Astrocyte (in vitro differentiated cells and primary cell): ENCODE measurements around the gene FSIP1. TPM values are rescaled to one million over a fixed set of nuclear protein-coding genes. Genes with fewer than 3 reads are reported as not detected.

ENCODE experiments used
- DNase-seq: peaks from one replicate; pipeline ENCODE4 v3.0.0-alpha.2; 2010; ENCODE audit warnings: low read depth
- FAIRE-seq: peaks from 2 replicates; lab custom pipeline; 2011; peaks lifted over from hg19 to GRCh38; lab: Jason Lieb, UNC
- H2AFZ ChIP-seq: 2 replicates; pipeline ENCODE4 v1.6.0; 2012; ENCODE audit warnings: low read depth, low read length, inconsistent platforms
- H3K27ac ChIP-seq: 2 replicates; pipeline ENCODE4 v1.5.1; 2011; ENCODE audit warnings: low read depth, low read length, inconsistent platforms
- H3K27me3 ChIP-seq: 2 replicates; pipeline ENCODE4 v1.6.0; 2011; ENCODE audit warnings: low read length, inconsistent platforms; ENCODE audit not compliant: insufficient read depth
- H3K36me3 ChIP-seq: 2 replicates; pipeline ENCODE4 v1.5.1; 2011; ENCODE audit warnings: low read length, inconsistent platforms; ENCODE audit not compliant: insufficient read depth
- H3K4me1 ChIP-seq: 2 replicates; pipeline ENCODE4 v1.5.1; 2011; ENCODE audit warnings: low read length, inconsistent platforms; ENCODE audit not compliant: insufficient read depth
- H3K4me2 ChIP-seq: 2 replicates; pipeline ENCODE4 v1.6.0; 2012; ENCODE audit warnings: low read length, inconsistent platforms
- H3K4me3 ChIP-seq: 2 replicates; pipeline ENCODE4 v1.5.1; 2011; ENCODE audit warnings: low read depth, mild to moderate bottlenecking, low read length, inconsistent platforms; ENCODE audit not compliant: insufficient read depth
- H3K79me2 ChIP-seq: 2 replicates; pipeline ENCODE4 v1.6.0; 2012; ENCODE audit warnings: mild to moderate bottlenecking, low read length, inconsistent platforms; ENCODE audit not compliant: insufficient read depth
- H3K9ac ChIP-seq: 2 replicates; pipeline ENCODE4 v1.6.0; 2012; ENCODE audit warnings: mild to moderate bottlenecking, low read length, inconsistent platforms
- H3K9me3 ChIP-seq: 2 replicates; pipeline ENCODE4 v1.5.1; 2012; ENCODE audit warnings: low read depth, mild to moderate bottlenecking, low read length, inconsistent platforms; ENCODE audit not compliant: insufficient read depth
- H4K20me1 ChIP-seq: 2 replicates; pipeline ENCODE4 v1.6.0; 2012; ENCODE audit warnings: low read length, inconsistent platforms; ENCODE audit not compliant: insufficient read depth
- H3K27ac Mint-ChIP-seq: one replicate; pipeline ENCODE4 v1.8.0; 2021; ENCODE audit warnings: mild to moderate bottlenecking, mixed read lengths; ENCODE audit not compliant: unreplicated experiment
- H3K27me3 Mint-ChIP-seq: one replicate; pipeline ENCODE4 v1.8.0; 2021; ENCODE audit warnings: low read depth, mixed read lengths; ENCODE audit not compliant: unreplicated experiment
- H3K36me3 Mint-ChIP-seq: one replicate; pipeline ENCODE4 v1.8.0; 2021; ENCODE audit warnings: low read depth, mixed read lengths; ENCODE audit not compliant: unreplicated experiment
- H3K4me1 Mint-ChIP-seq: one replicate; pipeline ENCODE4 v1.8.0; 2021; ENCODE audit warnings: low read depth, mixed read lengths; ENCODE audit not compliant: unreplicated experiment
- H3K4me3 Mint-ChIP-seq: one replicate; pipeline ENCODE4 v1.8.0; 2021; ENCODE audit warnings: mild to moderate bottlenecking, moderate library complexity, mixed read lengths; ENCODE audit not compliant: unreplicated experiment
- H3K9me3 Mint-ChIP-seq: one replicate; pipeline ENCODE4 v1.8.0; 2021; ENCODE audit warnings: mild to moderate bottlenecking, mixed read lengths; ENCODE audit not compliant: unreplicated experiment
- CTCF ChIP-seq: IDR thresholded peaks from 2 replicates; pipeline ENCODE4 v1.5.1; 2011; ENCODE audit warnings: low read depth, mild to moderate bottlenecking, inconsistent platforms, low read length, moderate library complexity; ENCODE audit not compliant: insufficient read depth
- EZH2 ChIP-seq: IDR thresholded peaks from 2 replicates; pipeline ENCODE4 v1.6.1; 2012; ENCODE audit warnings: mild to moderate bottlenecking, low read length, inconsistent platforms; ENCODE audit not compliant: insufficient read depth
- total RNA-seq: library from RNA; stranded (reverse); gene quantifications from 2 replicates; pipeline ENCODE4 v1.2.1, GENCODE V29; 2021

Gene FSIP1
- total RNA-seq, 1 donor from 2014 or later = 0.77 TPM

GRCh38 chr15:39820050-39820602, 37.5 kb upstream of the FSIP1 start:
- Mint-ChIP-seq H3K4me3 (no peak overlapping the region), H3K27ac (no peak overlapping the region), H3K27me3 (no peaks in the 10 kb centered on the region), H3K36me3 (peaks cover 9% of the 10 kb centered on the region), H3K9me3 (peaks cover 3% of the 10 kb centered on the region), H3K4me1 (peaks cover 13% of the 10 kb centered on the region)
- Histone ChIP-seq H3K4me2 (no peak overlapping the region), H3K36me3 (no peaks in the 10 kb centered on the region), H3K9ac (no peak overlapping the region), H2AFZ (no peak overlapping the region), H3K4me3 (no peak overlapping the region), H3K4me1 (no peaks in the 10 kb centered on the region), H4K20me1 (peaks cover 43% of the 10 kb centered on the region), H3K9me3 (no peaks in the 10 kb centered on the region), H3K27ac (no peak overlapping the region), H3K79me2 (peaks cover 96% of the 10 kb centered on the region), H3K27me3 (no peaks in the 10 kb centered on the region)
- DNase-seq = no peak
- FAIRE-seq = no peak
- TF ChIP-seq EZH2 (no peak), CTCF (no peak)

GRCh38 chr15:39819533-39819932, 36.9 kb upstream of the FSIP1 start:
- no peak overlapping the region for H3K27ac Mint-ChIP-seq
- no peak for DNase-seq

More at GRCh38 chr15:39819533-39819932, 36.9 kb upstream of the FSIP1 start:
- TF ChIP-seq EZH2 = no peak
- no peak for TF ChIP-seq CTCF
- Histone ChIP-seq H3K9me3 (no peaks in the 10 kb centered on the region), H3K4me1 (no peaks in the 10 kb centered on the region), H3K9ac (no peak overlapping the region), H4K20me1 (peaks cover 49% of the 10 kb centered on the region), H3K4me3 (no peak overlapping the region), H3K4me2 (no peak overlapping the region), H3K79me2 (peaks cover 95% of the 10 kb centered on the region), H3K27ac (no peak overlapping the region), H2AFZ (no peak overlapping the region), H3K27me3 (no peaks in the 10 kb centered on the region), H3K36me3 (no peaks in the 10 kb centered on the region)
- no peak for FAIRE-seq
- Mint-ChIP-seq H3K27me3 (no peaks in the 10 kb centered on the region), H3K4me3 (no peak overlapping the region), H3K36me3 (peaks cover 9% of the 10 kb centered on the region), H3K9me3 (peaks cover 3% of the 10 kb centered on the region), H3K4me1 (peaks cover 13% of the 10 kb centered on the region)
